BE2C (cell line): ENCODE data around the gene ICAM4.

Experiments
- DNase-seq: peaks from one replicate; pipeline ENCODE4 v3.0.0-alpha.2; 2020
- H3K27me3 ChIP-seq: fragments of 250-450 bp; sonication (Bioruptor Pico); 2 replicates; pipeline ENCODE4 v1.5.1; 2020; ENCODE audit warnings: mild to moderate bottlenecking
- H3K36me3 ChIP-seq: fragments of 250-450 bp; sonication (Bioruptor Pico); 2 replicates; pipeline ENCODE4 v1.5.1; 2020; ENCODE audit warnings: mild to moderate bottlenecking
- H3K4me1 ChIP-seq: fragments of 250-450 bp; sonication (Bioruptor Pico); 2 replicates; pipeline ENCODE4 v1.5.1; 2020
- H3K4me3 ChIP-seq: 2 replicates; pipeline ENCODE4 v1.5.1; 2011; ENCODE audit warnings: low read depth, low read length
- H3K9me3 ChIP-seq: fragments of 250-450 bp; sonication (Bioruptor Pico); 2 replicates; pipeline ENCODE4 v1.5.1; 2020
- CTCF ChIP-seq: IDR thresholded peaks from 2 replicates; pipeline ENCODE4 v1.5.1; 2012; ENCODE audit warnings: mild to moderate bottlenecking, low read depth, low read length

Gene ICAM4

GRCh38 chr19:10315335-10316214 lies 28.8 kb downstream of the ICAM4 start, which contains the start of gene FDX2:
TSS of gene FDX2 (minus strand) at chr19:10316015. CDS start at chr19:10315996, 19 bp downstream.
- peaks cover 8% of the 10 kb centered on the region for H3K4me1 ChIP-seq
- no peaks in the 10 kb centered on the region for H3K27me3 ChIP-seq
- H3K9me3 ChIP-seq: no peaks in the 10 kb centered on the region
- H3K36me3 ChIP-seq: peaks cover 31% of the 10 kb centered on the region
- peak; percentile 93 for DNase-seq
- H3K4me3 ChIP-seq: peak within 1 kb of the TSS; percentile 83
- no peak for TF ChIP-seq CTCF

GRCh38 chr19:10316229-10317044 lies 29.7 kb downstream of the ICAM4 start:
- no peaks in the 10 kb centered on the region for H3K9me3 ChIP-seq
- H3K4me3 ChIP-seq: peak overlapping the region; percentile 83
- no peaks in the 10 kb centered on the region for H3K27me3 ChIP-seq
- no peak for TF ChIP-seq CTCF
- H3K36me3 ChIP-seq: peaks cover 40% of the 10 kb centered on the region
- H3K4me1 ChIP-seq: peaks cover 8% of the 10 kb centered on the region
- DNase-seq: peak; percentile 94

- no peaks in the 10 kb centered on the region for H3K9me3 ChIP-seq
- H3K4me1 ChIP-seq: peaks cover 8% of the 10 kb centered on the region
- H3K36me3 ChIP-seq: peaks cover 48% of the 10 kb centered on the region
- no peak for DNase-seq
- H3K4me3 ChIP-seq: peak overlapping the region; percentile 83; the same call in 1 of the 2 replicates
- no peaks in the 10 kb centered on the region for H3K27me3 ChIP-seq
- no peak for TF ChIP-seq CTCF
Observed at GRCh38 chr19:10317045-10317856, 30.5 kb downstream of the ICAM4 start.

GRCh38 chr19:10317857-10318462 lies 31.2 kb downstream of the ICAM4 start:
- H3K4me3 ChIP-seq: no peak overlapping the region
- H3K4me1 ChIP-seq: peaks cover 10% of the 10 kb centered on the region
- H3K9me3 ChIP-seq: no peaks in the 10 kb centered on the region
- peaks cover 55% of the 10 kb centered on the region for H3K36me3 ChIP-seq
- H3K27me3 ChIP-seq: no peaks in the 10 kb centered on the region
- DNase-seq: no peak
- TF ChIP-seq CTCF: no peak

GRCh38 chr19:10318807-10319682 lies 32.3 kb downstream of the ICAM4 start:
- H3K27me3 ChIP-seq: no peaks in the 10 kb centered on the region
- no peaks in the 10 kb centered on the region for H3K9me3 ChIP-seq
- no peak for DNase-seq
- no peak overlapping the region for H3K4me3 ChIP-seq
- peaks cover 16% of the 10 kb centered on the region for H3K4me1 ChIP-seq
- H3K36me3 ChIP-seq: peaks cover 65% of the 10 kb centered on the region
- no peak for TF ChIP-seq CTCF
